NCI-H2196 (cell line): Measurements from ENCODE around the gene ZNF543.

Experiments
- DNase-seq: peaks from one replicate; lab custom pipeline; 2025; ENCODE audit not compliant: unreplicated experiment; lab: John Stamatoyannopoulos, UW

ZNF543 gene

GRCh38 chr19:57377498-57378146, 57.4 kb downstream of the ZNF543 start:
- DNase-seq: no peak
